Measurements from ENCODE around the gene TGFB2. TPM values are rescaled to one million over a fixed set of nuclear protein-coding genes. Genes with fewer than 3 reads are reported as not detected.

TGFB2 gene
- total RNA-seq, 1 experiment from 2014 or later: 18.2 TPM

DNA sequence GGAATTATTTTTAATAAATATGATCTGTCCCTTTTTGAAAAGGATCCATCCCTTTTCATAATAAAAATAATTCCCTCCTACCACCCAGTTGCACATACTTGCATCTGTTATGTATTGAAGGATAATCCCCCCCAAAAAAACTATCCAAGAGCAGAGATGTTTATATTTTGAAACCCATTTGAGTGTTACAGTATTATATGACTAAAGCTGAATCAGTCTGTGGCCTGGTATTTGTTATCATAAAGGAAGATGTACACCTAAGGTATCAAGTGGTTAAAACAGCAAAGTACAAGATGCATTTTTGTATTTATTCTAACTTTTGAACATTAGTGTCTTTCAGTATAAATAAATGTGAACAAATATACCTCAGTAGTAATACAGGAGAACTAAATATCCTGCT, 12.7 kb upstream of the TGFB2 start:
- no peak for DNase-seq (ENCODE audit: low read depth)

DNA sequence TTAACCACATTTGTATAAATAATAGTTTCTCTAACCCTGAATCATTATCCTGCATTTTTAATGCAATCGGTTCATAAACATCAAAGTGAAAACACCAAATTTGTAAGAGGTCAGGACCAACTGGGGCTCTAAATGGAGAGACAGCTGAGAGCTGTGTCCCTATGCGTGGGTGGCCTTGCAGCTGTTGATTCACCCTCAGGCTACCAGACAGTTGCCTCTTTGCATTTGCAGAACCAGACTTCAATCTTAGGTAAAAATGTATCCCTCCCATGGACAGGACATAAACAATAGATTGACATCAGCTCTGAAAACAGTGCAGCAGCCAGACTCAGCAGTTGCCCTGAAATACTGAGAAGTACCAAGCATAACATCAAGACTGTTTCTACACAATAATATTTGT, 8.8 kb upstream of the TGFB2 start:
- DNase-seq (ENCODE audit: low read depth): no peak

GRCh38 chr1:218339267-218339831, 5.8 kb upstream of the TGFB2 start:
- DNase-seq (ENCODE audit: low read depth): no peak

GRCh38 chr1:218341325-218341724, 3.8 kb upstream of the TGFB2 start:
- no peak for DNase-seq (ENCODE audit: low read depth)

- no peak for DNase-seq (ENCODE audit: low read depth)
Observed at GRCh38 chr1:218342091-218342490, 3.0 kb upstream of the TGFB2 start.

DNA sequence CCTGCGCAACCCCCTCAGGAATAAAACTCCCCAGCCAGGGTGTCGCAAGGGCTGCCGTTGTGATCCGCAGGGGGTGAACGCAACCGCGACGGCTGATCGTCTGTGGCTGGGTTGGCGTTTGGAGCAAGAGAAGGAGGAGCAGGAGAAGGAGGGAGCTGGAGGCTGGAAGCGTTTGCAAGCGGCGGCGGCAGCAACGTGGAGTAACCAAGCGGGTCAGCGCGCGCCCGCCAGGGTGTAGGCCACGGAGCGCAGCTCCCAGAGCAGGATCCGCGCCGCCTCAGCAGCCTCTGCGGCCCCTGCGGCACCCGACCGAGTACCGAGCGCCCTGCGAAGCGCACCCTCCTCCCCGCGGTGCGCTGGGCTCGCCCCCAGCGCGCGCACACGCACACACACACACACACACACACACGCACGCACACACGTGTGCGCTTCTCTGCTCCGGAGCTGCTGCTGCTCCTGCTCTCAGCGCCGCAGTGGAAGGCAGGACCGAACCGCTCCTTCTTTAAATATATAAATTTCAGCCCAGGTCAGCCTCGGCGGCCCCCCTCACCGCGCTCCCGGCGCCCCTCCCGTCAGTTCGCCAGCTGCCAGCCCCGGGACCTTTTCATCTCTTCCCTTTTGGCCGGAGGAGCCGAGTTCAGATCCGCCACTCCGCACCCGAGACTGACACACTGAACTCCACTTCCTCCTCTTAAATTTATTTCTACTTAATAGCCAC, 696 bp downstream of the TGFB2 start:
- DNase-seq (ENCODE audit: low read depth): peak; percentile 83

GRCh38 chr1:218346391-218347204, 1.5 kb downstream of the TGFB2 start:
- DNase-seq (ENCODE audit: low read depth): peak; percentile 54

DNA sequence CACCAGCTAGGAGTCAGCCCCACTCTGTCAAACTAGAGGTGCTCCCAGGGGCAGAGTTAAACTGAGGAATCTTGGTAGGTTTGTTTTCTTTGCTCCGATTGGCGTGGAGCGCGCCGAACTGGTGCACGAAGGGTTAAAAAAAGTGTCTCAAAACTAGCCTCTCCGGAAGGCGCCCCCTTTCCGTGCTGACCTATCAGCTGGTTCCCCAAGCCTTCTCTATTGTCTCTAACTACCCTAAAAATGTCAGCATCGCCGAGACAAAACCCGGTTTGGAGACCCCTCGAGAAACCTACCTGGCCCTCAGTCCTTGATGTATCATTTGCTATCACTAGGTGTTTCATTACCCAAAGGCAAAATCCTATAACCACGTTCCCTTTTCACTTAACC, 2.2 kb downstream of the TGFB2 start:
- DNase-seq (ENCODE audit: low read depth): peak; percentile 55

- DNase-seq (ENCODE audit: low read depth): peak; percentile 64
Observed at GRCh38 chr1:218347723-218348627, 2.8 kb downstream of the TGFB2 start.

- no peak for DNase-seq (ENCODE audit: low read depth)
Observed at GRCh38 chr1:218348628-218349071, 3.5 kb downstream of the TGFB2 start.

- DNase-seq (ENCODE audit: low read depth): no peak
Observed at GRCh38 chr1:218349348-218350034, 4.4 kb downstream of the TGFB2 start.

DNA sequence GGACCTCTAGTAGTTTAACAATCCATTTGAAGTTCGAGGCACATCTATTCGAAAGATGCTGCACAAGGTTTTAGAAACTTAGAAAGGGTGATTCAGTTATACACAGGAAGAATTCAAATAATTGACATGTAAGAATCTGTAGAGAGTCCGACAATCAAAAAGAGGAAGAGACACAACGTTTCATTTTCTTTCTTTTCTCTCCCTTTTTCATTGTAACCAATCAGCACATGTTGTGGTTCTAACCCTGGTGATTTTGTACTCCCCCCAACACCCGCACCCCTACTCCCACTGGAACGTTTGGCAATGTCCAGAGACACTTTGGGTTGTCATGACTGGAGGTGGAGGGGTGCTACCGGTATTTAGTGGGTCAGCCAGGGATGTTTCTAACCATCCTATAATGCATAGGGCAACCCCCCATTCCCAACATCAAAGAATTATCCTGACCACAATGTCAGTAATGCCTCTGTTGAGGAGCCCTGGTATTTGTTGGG, 4.9 kb downstream of the TGFB2 start:
- no peak for DNase-seq (ENCODE audit: low read depth)

DNA sequence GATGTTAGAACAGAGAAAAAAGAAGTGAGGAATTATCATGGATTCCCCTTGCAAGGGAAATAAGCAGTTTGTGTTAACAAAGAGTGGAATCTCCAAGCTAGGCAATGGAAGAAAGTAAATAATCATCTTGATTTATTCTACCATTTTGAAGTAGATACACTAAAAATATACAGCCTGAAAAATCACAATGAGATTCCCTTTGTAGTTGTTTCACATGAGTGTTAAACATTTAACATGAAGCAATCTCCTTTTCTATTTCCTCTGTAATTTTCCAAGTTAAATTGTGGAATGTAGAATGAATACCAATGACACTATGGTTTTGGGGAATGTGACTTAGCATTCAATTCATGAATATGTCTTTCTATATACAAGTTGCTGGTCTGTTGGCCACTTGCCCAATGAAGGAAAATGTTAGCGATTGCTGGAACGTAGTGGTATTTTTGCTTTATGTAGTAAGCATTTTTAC, 5.7 kb downstream of the TGFB2 start:
- DNase-seq (ENCODE audit: low read depth): peak; percentile 37

GRCh38 chr1:218351391-218352074, 6.4 kb downstream of the TGFB2 start:
- peak; percentile 65 for DNase-seq (ENCODE audit: low read depth)

- DNase-seq (ENCODE audit: low read depth): no peak
Observed at GRCh38 chr1:218352075-218352438, 6.9 kb downstream of the TGFB2 start.

GRCh38 chr1:218353656-218354055, 8.5 kb downstream of the TGFB2 start:
- no peak for DNase-seq (ENCODE audit: low read depth)

DNA sequence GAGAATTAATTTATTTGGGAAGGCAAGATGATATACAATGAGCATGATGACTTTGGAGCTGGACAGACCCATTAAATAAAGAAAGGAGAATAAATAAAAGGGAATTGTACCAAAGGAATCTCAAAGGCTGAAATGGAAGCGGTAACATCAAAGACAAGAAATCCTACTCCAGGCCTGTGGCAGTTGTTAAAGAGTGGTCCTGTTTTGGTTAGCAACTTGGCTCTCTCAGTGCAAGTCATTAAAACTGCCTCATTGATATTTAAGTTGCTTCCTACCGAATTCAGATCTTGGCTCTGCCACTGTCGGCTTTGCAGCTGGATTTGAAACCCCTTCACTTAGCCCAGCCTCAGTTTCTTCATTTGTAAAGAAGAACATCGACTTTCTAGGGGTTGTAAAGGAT, 10.1 kb downstream of the TGFB2 start:
- no peak for DNase-seq (ENCODE audit: low read depth)

DNA sequence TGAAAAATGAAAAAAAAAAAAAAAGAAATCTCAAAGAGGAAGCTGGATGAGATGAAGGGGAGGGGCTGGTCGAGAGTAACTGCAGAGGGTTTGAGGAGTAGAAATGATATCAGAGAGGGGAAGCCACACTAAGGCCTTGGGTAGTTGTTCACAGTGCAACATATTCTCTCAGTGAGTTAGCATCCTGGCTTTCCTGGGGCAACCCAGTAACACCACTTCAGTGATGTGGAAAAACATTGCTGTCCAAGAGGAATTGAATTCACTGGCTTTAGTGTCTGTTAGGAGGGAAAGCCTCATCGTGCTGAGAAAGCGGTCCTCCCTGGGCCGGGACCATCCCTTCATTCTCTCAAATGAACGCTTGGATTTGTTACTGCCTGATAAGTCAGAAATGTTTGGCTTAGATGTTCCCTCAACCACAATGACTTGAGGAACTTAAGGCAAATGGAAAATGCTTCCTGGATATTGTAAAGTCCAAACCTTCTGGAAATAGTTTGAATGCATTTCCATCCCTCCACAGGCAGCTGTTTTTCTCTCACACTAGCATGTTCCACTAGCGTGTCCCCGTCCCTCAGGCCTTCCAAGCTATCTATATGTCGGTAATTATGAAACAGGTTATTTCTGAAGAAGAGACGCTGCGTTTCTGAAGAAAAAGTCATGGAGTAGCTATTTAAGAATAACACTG, 12.2 kb downstream of the TGFB2 start:
- DNase-seq (ENCODE audit: low read depth): no peak

DNA sequence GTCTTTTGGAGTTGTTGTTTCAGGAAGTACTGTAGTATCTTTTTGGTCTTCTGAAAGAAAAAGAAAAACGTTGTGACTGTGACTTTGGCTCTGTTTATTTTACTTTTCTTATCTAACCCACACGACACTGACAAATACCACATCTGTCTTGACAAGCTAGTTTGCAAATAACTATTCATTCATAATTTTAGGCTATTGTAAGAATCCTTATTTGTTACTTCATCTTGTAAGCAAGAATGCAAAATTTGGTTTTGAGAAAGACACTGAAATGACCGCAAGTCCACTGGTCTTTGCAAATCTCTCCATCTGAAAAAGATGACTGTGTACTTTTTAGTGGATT, 12.7 kb downstream of the TGFB2 start:
- no peak for DNase-seq (ENCODE audit: low read depth)
